Measurements from ENCODE around the gene DSG2. TPM values are rescaled to one million over a fixed set of nuclear protein-coding genes. Genes with fewer than 3 reads are reported as not detected.

Gene DSG2
- total and polyA plus RNA-seq, 2 of the 4 experiments (the other 2 are of a cell fraction), result 1.8 to 2.3 TPM

DNA sequence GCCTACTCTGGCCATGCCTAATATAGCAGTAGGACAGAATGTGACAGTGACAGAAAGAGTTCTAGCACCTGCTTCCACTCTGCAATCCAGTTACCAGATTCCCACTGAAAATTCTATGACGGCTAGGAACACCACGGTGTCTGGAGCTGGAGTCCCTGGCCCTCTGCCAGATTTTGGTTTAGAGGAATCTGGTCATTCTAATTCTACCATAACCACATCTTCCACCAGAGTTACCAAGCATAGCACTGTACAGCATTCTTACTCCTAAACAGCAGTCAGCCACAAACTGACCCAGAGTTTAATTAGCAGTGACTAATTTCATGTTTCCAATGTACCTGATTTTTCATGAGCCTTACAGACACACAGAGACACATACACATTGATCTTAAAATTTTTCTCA is 48.5 kb downstream of the DSG2 start:
- H4K5ac ChIP-seq (ENCODE audit: low read depth, low read length), result no peak overlapping the region
- no peaks in the 10 kb centered on the region for H3K9me3 ChIP-seq (ENCODE audit: control insufficient read depth, insufficient read depth, low read length)
- no peak overlapping the region for H3K18ac ChIP-seq (ENCODE audit: low read depth, low read length)
- H3K79me1 ChIP-seq (ENCODE audit: low read depth in 1 of 2, low read length in 2 of 2), result no peaks in the 10 kb centered on the region
- H4K8ac ChIP-seq (ENCODE audit: low read depth in 2 of 2, low read length in 2 of 2), result no peak overlapping the region
- no peak overlapping the region for H2BK15ac ChIP-seq (ENCODE audit: low read depth, low read length)
- H3K4me3 ChIP-seq (ENCODE audit: insufficient read depth, low read depth, low read length), result no peak overlapping the region
- H2BK20ac ChIP-seq (ENCODE audit: low read depth, low read length), result no peak overlapping the region
- H3K36me3 ChIP-seq (ENCODE audit: control insufficient read depth, insufficient read depth, low read length), result no peaks in the 10 kb centered on the region
- H3K27ac ChIP-seq (ENCODE audit: insufficient read depth, low read length), result no peak overlapping the region
- in situ Hi-C loops (cut with MboI; ENCODE audit: low sequenced_read_pairs) (no loop called here), intact Hi-C loops (cut with micrococcal nuclease) (no loop called here), dilution Hi-C loops (cut with HindIII; ENCODE audit: low sequenced_read_pairs, unreplicated experiment) (no loop called here)
- CTCF ChIA-PET, result no interaction called here
- no peak overlapping the region for H3K9ac ChIP-seq (ENCODE audit: low read depth, low read length)
- no peak overlapping the region for H3K23ac ChIP-seq (ENCODE audit: low read depth, low read length)
- H4K91ac ChIP-seq (ENCODE audit: insufficient read depth, low read depth, low read length), result no peak overlapping the region
- POLR2A ChIA-PET (ENCODE audit: unreplicated experiment), result no interaction called here
- H3K4me2 ChIP-seq (ENCODE audit: low read depth, low read length), result no peak overlapping the region
- H2AK9ac ChIP-seq (replicated peaks; ENCODE audit: low read depth, low read length, poor library complexity), result no peak overlapping the region
- no peak overlapping the region for H2AK5ac ChIP-seq (ENCODE audit: low read depth, low read length)
- no peak overlapping the region for H2BK120ac ChIP-seq (ENCODE audit: low read depth, low read length)
- H3K4ac ChIP-seq (ENCODE audit: low read depth, low read length), result no peak overlapping the region
- no peak overlapping the region for H3K56ac ChIP-seq (ENCODE audit: extremely low read depth, insufficient read depth, low read length)
- ATAC-seq (ENCODE audit: low read depth) (no peak), DNase-seq (no peak)
- WGBS, 2 experiments (ENCODE audit: extremely low coverage in 2 of 2, insufficient read length in 1 of 2), result 80% methylated on average over 2 of the region's 2 CpGs; no CpG with 5 or more reads in 1 of the 2 experiments
- no peaks in the 10 kb centered on the region for H3K4me1 ChIP-seq (ENCODE audit: control insufficient read depth, insufficient read depth, low read length)
- H2AFZ ChIP-seq (replicated peaks; ENCODE audit: low read length, poor library complexity), result no peak overlapping the region
- no peak overlapping the region for H2BK5ac ChIP-seq (ENCODE audit: low read depth, low read length, poor library complexity, severe bottlenecking)
- TF ChIP-seq MAZ (IDR thresholded peaks at IDR 0.05; ENCODE audit: borderline replicate concordance, low read depth, low read length), result no peak
- TF ChIP-seq SMC3 (IDR thresholded peaks at IDR 0.05; ENCODE audit: low read depth, low read length), result no peak
- TF ChIP-seq, protein P1, sequence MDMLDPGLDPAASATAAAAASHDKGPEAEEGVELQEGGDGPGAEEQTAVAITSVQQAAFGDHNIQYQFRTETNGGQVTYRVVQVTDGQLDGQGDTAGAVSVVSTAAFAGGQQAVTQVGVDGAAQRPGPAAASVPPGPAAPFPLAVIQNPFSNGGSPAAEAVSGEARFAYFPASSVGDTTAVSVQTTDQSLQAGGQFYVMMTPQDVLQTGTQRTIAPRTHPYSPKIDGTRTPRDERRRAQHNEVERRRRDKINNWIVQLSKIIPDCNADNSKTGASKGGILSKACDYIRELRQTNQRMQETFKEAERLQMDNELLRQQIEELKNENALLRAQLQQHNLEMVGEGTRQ (IDR thresholded peaks at IDR 0.05; ENCODE audit: low read depth, low read length), result no peak
- no peak for TF ChIP-seq RFX5 (IDR thresholded peaks at IDR 0.05; ENCODE audit: low read depth, low read length)
- no peak for TF ChIP-seq FOS (IDR thresholded peaks at IDR 0.05; ENCODE audit: low read depth, low read length)
- no peak for TF ChIP-seq BHLHE40 (IDR thresholded peaks at IDR 0.05; ENCODE audit: low read depth, low read length)
- TF ChIP-seq MAFK (IDR thresholded peaks at IDR 0.05; ENCODE audit: low read depth, low read length), result no peak
- no peak for TF ChIP-seq MXI1 (IDR thresholded peaks at IDR 0.05; ENCODE audit: borderline replicate concordance, low read depth, low read length)
- TF ChIP-seq, protein P2, sequence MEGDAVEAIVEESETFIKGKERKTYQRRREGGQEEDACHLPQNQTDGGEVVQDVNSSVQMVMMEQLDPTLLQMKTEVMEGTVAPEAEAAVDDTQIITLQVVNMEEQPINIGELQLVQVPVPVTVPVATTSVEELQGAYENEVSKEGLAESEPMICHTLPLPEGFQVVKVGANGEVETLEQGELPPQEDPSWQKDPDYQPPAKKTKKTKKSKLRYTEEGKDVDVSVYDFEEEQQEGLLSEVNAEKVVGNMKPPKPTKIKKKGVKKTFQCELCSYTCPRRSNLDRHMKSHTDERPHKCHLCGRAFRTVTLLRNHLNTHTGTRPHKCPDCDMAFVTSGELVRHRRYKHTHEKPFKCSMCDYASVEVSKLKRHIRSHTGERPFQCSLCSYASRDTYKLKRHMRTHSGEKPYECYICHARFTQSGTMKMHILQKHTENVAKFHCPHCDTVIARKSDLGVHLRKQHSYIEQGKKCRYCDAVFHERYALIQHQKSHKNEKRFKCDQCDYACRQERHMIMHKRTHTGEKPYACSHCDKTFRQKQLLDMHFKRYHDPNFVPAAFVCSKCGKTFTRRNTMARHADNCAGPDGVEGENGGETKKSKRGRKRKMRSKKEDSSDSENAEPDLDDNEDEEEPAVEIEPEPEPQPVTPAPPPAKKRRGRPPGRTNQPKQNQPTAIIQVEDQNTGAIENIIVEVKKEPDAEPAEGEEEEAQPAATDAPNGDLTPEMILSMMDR (conservative IDR thresholded peaks at IDR 0.05; ENCODE audit: low read depth, low read length), result no peak
- no peaks in the 10 kb centered on the region for H3K27me3 ChIP-seq (ENCODE audit: control insufficient read depth, insufficient read depth, low read length)
- no TSS peak for BruUV-seq (replicated peaks)
- H3K9me1 ChIP-seq (ENCODE audit: insufficient read depth, low read length), result no peaks in the 10 kb centered on the region
- no peak overlapping the region for H3K14ac ChIP-seq (replicated peaks; ENCODE audit: low read depth, low read length)
- no peaks in the 10 kb centered on the region for H4K20me1 ChIP-seq (ENCODE audit: insufficient read depth, low read length)

All from IMR-90 (cell line).